ENCODE results near the gene GPR22. TPM values are rescaled to one million over a fixed set of nuclear protein-coding genes. Genes with fewer than 3 reads are reported as not detected.

The GPR22 gene
- total RNA-seq, 2 donors from 2014 or later: not detected

DNA sequence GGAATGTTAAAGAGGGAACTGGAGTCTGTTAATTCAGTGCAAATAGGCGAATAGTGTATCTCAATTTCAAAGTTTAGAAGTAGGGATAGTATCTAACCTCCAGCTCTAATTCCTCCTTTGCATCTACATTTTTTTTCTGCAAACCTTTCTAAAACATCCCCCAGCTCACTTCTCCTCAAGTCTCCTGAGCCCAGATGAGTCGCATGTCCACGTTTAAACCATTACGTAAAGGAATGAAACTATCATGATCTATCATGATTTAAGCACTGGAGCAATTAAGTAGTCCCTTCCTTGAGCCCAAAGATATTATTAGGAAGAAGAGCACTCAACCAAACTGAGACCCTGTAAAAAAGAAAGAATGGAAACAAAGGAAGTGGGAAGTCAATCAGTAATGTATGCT lies 29.9 kb downstream of the GPR22 start:
- DNase-seq (no peak), ATAC-seq (no peak)
- Histone ChIP-seq H3K4me3 (no peak overlapping the region), H3K27me3 (no peaks in the 10 kb centered on the region), H3K4me1 (peaks cover under 1% of the 10 kb centered on the region), H3K9me3 (no peaks in the 10 kb centered on the region), H3K27ac (no peak overlapping the region), H3K36me3 (replicated peaks in 1 of 2; ENCODE audit: insufficient read depth in 1 of 2, low read depth in 2 of 2) (no peaks in the 10 kb centered on the region)
- intact Hi-C loops (cut with DNase I): no loop called here
- 90 to 95% methylated on average over 4 of the region's 4 CpGs for WGBS, 2 donors
- TF ChIP-seq, protein P1, sequence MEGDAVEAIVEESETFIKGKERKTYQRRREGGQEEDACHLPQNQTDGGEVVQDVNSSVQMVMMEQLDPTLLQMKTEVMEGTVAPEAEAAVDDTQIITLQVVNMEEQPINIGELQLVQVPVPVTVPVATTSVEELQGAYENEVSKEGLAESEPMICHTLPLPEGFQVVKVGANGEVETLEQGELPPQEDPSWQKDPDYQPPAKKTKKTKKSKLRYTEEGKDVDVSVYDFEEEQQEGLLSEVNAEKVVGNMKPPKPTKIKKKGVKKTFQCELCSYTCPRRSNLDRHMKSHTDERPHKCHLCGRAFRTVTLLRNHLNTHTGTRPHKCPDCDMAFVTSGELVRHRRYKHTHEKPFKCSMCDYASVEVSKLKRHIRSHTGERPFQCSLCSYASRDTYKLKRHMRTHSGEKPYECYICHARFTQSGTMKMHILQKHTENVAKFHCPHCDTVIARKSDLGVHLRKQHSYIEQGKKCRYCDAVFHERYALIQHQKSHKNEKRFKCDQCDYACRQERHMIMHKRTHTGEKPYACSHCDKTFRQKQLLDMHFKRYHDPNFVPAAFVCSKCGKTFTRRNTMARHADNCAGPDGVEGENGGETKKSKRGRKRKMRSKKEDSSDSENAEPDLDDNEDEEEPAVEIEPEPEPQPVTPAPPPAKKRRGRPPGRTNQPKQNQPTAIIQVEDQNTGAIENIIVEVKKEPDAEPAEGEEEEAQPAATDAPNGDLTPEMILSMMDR (IDR thresholded peaks at IDR 0.05): no peak
- no peak for TF ChIP-seq POLR2A (IDR thresholded peaks at IDR 0.05)

DNA sequence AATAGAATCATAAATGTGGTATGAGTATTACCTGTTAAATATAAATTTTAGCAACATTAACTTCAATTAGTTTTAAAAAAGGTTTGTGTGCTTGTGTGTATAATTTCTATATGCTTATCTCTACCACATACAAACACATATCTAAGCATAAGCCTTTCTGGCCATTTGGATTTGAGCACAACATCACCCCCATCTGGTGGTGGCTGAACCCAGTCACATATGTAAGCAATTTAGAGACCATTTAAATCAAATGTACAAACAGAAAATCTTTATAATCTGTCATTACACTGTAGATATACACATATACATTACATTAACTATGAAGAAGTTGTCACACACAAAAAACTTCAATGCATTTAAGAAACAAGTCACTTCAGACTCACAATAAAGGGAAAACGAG lies 31.7 kb downstream of the GPR22 start:
- TF ChIP-seq POLR2A (IDR thresholded peaks at IDR 0.05): no peak
- TF ChIP-seq, protein P1 (IDR thresholded peaks at IDR 0.05): peak in 4 of 7 experiments; percentile 8 to 25 (median 15)
- Histone ChIP-seq H3K9me3 (no peaks in the 10 kb centered on the region), H3K4me1 (peaks cover 16% of the 10 kb centered on the region), H3K27ac (no peak overlapping the region), H3K27me3 (no peaks in the 10 kb centered on the region), H3K36me3 (replicated peaks in 1 of 2; ENCODE audit: insufficient read depth in 1 of 2, low read depth in 2 of 2) (no peaks in the 10 kb centered on the region), H3K4me3 (no peak overlapping the region)
- intact Hi-C loops (cut with DNase I): no loop called here
- WGBS, 2 donors: 65 to 95% methylated on average over 1 of the region's 1 CpG
- ATAC-seq (no peak), DNase-seq (peak in 1 of 4 donors; percentile 22)

DNA sequence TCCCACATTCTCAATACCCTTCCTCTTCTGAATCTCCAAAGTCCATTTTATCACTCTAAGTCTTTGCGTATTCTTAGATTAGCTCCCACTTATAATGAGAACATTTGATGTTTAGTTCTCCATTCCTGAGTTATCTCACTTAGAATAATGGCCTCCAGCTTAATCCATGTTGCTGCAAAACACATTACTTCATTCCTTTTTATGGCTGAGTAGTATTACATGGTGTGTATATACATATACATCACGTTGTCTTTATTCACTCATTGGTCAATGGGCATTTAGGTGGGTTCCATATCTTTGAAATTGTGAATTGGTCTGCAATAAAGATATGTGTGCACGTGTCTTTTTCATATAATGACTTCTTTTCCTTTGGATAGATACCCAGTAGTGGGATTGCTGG lies 32.3 kb downstream of the GPR22 start:
- DNase-seq (no peak), ATAC-seq (no peak)
- Histone ChIP-seq H3K27me3 (no peaks in the 10 kb centered on the region), H3K4me3 (no peak overlapping the region), H3K36me3 (replicated peaks in 1 of 2; ENCODE audit: insufficient read depth in 1 of 2, low read depth in 2 of 2) (no peaks in the 10 kb centered on the region), H3K9me3 (no peaks in the 10 kb centered on the region), H3K27ac (no peak overlapping the region), H3K4me1 (peaks cover 21% of the 10 kb centered on the region)
- intact Hi-C loops (cut with DNase I): no loop called here
- no peak for TF ChIP-seq POLR2A (IDR thresholded peaks at IDR 0.05)
- TF ChIP-seq, protein P1 (IDR thresholded peaks at IDR 0.05): no peak
- WGBS, 2 donors: 83 to 94% methylated on average over 3 of the region's 3 CpGs

DNA sequence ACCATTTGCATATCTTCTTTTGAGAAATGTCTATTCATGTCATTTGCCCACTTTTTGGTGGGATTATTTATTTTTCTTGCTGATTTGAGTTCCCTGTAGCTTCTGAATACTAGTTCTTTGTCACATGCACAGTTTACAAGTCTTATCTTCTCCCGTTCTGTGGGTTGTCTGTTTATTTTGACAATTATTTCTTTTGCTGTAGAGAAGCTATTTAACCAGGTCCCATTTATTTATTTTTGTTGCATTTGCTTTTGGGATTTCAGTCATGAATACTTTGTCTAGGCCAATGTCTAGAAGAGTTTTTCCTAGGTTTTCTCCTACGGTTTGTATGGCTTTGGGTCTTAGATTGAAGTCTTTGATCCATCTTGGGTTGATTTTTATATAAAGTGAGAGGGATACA lies 32.9 kb downstream of the GPR22 start:
- Histone ChIP-seq H3K36me3 (replicated peaks in 1 of 2; ENCODE audit: insufficient read depth in 1 of 2, low read depth in 2 of 2) (no peaks in the 10 kb centered on the region), H3K4me3 (no peak overlapping the region), H3K9me3 (no peaks in the 10 kb centered on the region), H3K27me3 (no peaks in the 10 kb centered on the region), H3K27ac (no peak overlapping the region), H3K4me1 (peaks cover 21% of the 10 kb centered on the region)
- intact Hi-C loops (cut with DNase I): no loop called here
- TF ChIP-seq, protein P1 (IDR thresholded peaks at IDR 0.05): no peak
- TF ChIP-seq POLR2A (IDR thresholded peaks at IDR 0.05): no peak
- no peak for DNase-seq
- no peak for ATAC-seq
- 83 to 86% methylated on average over 2 of the region's 2 CpGs for WGBS, 2 donors

DNA sequence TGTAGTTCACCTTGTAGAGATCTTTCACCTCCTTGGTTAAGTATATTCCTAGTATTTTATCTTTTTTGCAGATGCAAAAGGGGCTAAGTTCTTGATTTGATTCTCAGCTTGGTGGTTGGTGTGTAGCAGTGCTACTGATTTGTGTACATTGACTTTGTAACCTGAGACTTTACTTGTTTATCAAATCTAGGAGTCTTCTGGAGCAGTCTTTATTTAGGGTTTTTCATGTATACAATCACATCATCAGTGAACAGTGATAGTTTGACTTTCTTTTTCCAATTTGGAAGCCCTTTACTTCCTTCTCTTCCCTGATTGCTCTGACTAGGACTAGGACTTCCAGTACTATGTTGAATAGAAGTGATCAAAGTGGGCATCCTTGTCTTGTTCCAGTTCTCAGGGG lies 33.8 kb downstream of the GPR22 start:
- Histone ChIP-seq H3K9me3 (no peaks in the 10 kb centered on the region), H3K4me1 (peaks cover 21% of the 10 kb centered on the region), H3K36me3 (replicated peaks in 1 of 2; ENCODE audit: insufficient read depth in 1 of 2, low read depth in 2 of 2) (no peaks in the 10 kb centered on the region), H3K27ac (no peak overlapping the region), H3K4me3 (no peak overlapping the region), H3K27me3 (no peaks in the 10 kb centered on the region)
- intact Hi-C loops (cut with DNase I): no loop called here
- DNase-seq (no peak), ATAC-seq (no peak)
- TF ChIP-seq POLR2A (IDR thresholded peaks at IDR 0.05): no peak
- TF ChIP-seq, protein P1 (IDR thresholded peaks at IDR 0.05): no peak
